Measurements from ENCODE around the gene MTHFD2.

- TF ChIP-seq CTCF (IDR thresholded peaks at IDR 0.05) (peak in 4 of 6 experiments; percentile 34 to 50 (median 42)), POLR2A (IDR thresholded peaks at IDR 0.05) (peak in 1 of 2 donors; percentile 53)
Observed at GRCh38 chr2:74179063-74179865, 19.2 kb upstream of the MTHFD2 start.

All from Peyer's patch (tissue), 4 donors.